ENCODE measurements around the gene MICAL2.

Gene MICAL2

GRCh38 chr11:12202661-12203310, 92.4 kb downstream of the MICAL2 start:
- TF ChIP-seq, protein P1, sequence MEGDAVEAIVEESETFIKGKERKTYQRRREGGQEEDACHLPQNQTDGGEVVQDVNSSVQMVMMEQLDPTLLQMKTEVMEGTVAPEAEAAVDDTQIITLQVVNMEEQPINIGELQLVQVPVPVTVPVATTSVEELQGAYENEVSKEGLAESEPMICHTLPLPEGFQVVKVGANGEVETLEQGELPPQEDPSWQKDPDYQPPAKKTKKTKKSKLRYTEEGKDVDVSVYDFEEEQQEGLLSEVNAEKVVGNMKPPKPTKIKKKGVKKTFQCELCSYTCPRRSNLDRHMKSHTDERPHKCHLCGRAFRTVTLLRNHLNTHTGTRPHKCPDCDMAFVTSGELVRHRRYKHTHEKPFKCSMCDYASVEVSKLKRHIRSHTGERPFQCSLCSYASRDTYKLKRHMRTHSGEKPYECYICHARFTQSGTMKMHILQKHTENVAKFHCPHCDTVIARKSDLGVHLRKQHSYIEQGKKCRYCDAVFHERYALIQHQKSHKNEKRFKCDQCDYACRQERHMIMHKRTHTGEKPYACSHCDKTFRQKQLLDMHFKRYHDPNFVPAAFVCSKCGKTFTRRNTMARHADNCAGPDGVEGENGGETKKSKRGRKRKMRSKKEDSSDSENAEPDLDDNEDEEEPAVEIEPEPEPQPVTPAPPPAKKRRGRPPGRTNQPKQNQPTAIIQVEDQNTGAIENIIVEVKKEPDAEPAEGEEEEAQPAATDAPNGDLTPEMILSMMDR (IDR thresholded peaks at IDR 0.05; ENCODE audit: low read depth, low read length) = no peak
- Histone ChIP-seq H3K27me3 (ENCODE audit: insufficient read depth, low read depth, severe bottlenecking) (no peaks in the 10 kb centered on the region), H3K36me3 (no peaks in the 10 kb centered on the region), H3K9me3 (ENCODE audit: severe bottlenecking) (no peaks in the 10 kb centered on the region), H3K27ac (no peak overlapping the region), H3K4me3 (ENCODE audit: low read depth, low read length) (no peak overlapping the region)
- no peak for DNase-seq

GRCh38 chr11:12204506-12204905, 94.1 kb downstream of the MICAL2 start:
- DNase-seq = no peak
- Histone ChIP-seq H3K27me3 (ENCODE audit: insufficient read depth, low read depth, severe bottlenecking) (no peaks in the 10 kb centered on the region), H3K9me3 (ENCODE audit: severe bottlenecking) (no peaks in the 10 kb centered on the region), H3K36me3 (no peaks in the 10 kb centered on the region), H3K27ac (no peak overlapping the region), H3K4me3 (ENCODE audit: low read depth, low read length) (no peak overlapping the region)
- TF ChIP-seq, protein P1 (IDR thresholded peaks at IDR 0.05; ENCODE audit: low read depth, low read length) = no peak

GRCh38 chr11:12205330-12205729, 94.9 kb downstream of the MICAL2 start:
- H3K27me3 ChIP-seq (ENCODE audit: insufficient read depth, low read depth, severe bottlenecking) = no peaks in the 10 kb centered on the region
- TF ChIP-seq, protein P1 (IDR thresholded peaks at IDR 0.05; ENCODE audit: low read depth, low read length) = no peak
- no peaks in the 10 kb centered on the region for H3K9me3 ChIP-seq (ENCODE audit: severe bottlenecking)
- no peak overlapping the region for H3K4me3 ChIP-seq (ENCODE audit: low read depth, low read length)
- DNase-seq = no peak
- no peak overlapping the region for H3K27ac ChIP-seq
- H3K36me3 ChIP-seq = no peaks in the 10 kb centered on the region

- no peaks in the 10 kb centered on the region for H3K36me3 ChIP-seq
- no peaks in the 10 kb centered on the region for H3K9me3 ChIP-seq (ENCODE audit: severe bottlenecking)
- no peak for DNase-seq
- no peak overlapping the region for H3K4me3 ChIP-seq (ENCODE audit: low read depth, low read length)
- no peaks in the 10 kb centered on the region for H3K27me3 ChIP-seq (ENCODE audit: insufficient read depth, low read depth, severe bottlenecking)
- TF ChIP-seq, protein P1 (IDR thresholded peaks at IDR 0.05; ENCODE audit: low read depth, low read length) = no peak
- H3K27ac ChIP-seq = no peak overlapping the region
Observed at GRCh38 chr11:12206529-12206928, 96.1 kb downstream of the MICAL2 start.

DNA sequence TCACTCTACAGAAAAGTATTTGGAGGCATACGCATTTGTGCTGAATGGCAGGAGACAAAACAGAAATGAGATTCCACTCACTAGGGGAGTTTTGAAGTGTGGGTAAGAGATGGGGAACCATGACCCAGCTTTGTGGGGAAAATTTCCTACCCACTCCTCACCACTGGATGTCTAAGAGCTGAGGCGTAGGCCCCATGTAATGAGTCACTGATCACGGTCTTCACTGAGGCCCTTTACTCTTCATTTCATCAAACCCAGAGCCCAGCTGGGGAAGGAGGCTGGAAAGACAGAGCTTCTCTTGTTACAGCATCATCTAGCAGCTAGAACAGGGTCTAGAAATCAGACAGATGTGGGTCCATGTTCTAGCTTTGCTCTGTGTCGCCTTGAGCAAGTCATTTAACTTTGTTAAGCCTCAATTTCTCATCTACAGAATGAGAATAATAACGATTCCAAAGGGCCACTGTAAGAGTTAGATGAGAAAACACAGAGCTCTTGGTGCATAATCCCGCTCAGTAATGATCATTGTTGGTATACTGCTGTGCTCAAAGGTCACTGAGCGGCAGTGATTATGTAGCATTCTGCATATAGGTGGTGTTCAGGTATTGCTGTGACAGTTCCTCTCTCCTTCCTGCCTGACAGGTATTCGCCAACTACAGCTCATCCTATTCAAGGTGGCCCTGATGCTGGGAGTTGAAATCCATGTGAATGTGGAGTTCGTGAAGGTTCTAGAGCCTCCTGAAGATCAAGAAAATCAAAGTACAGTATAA, 97.2 kb downstream of the MICAL2 start:
- TF ChIP-seq, protein P1 (IDR thresholded peaks at IDR 0.05; ENCODE audit: low read depth, low read length) = no peak
- Histone ChIP-seq H3K36me3 (no peaks in the 10 kb centered on the region), H3K4me3 (ENCODE audit: low read depth, low read length) (no peak overlapping the region), H3K27ac (no peak overlapping the region), H3K27me3 (ENCODE audit: insufficient read depth, low read depth, severe bottlenecking) (no peaks in the 10 kb centered on the region), H3K9me3 (ENCODE audit: severe bottlenecking) (no peaks in the 10 kb centered on the region)
- DNase-seq = no peak

Data from WERI-Rb-1 (cell line).